ENCODE measurements around the gene ENO1. TPM values are rescaled to one million over a fixed set of nuclear protein-coding genes. Genes with fewer than 3 reads are reported as not detected.

Gene ENO1
- total and polyA plus RNA-seq, 2 of the 8 experiments (the other 6 are each of a cell fraction or from before 2014, with no cell fraction given): 1,763 to 2,117 TPM

- no peak overlapping the region for H3K18ac ChIP-seq (ENCODE audit: extremely low read depth, low read length)
- H3K27ac ChIP-seq (ENCODE audit: low read depth, low read length): no peak overlapping the region
- no peak overlapping the region for H3K4me2 ChIP-seq (ENCODE audit: insufficient read depth in 1 of 2, low read depth in 2 of 2, low read length in 2 of 2)
- no peak overlapping the region for H4K5ac ChIP-seq (ENCODE audit: insufficient read length, low read depth, low read length)
- no peaks in the 10 kb centered on the region for H3K27me3 ChIP-seq (replicated peaks in 1 of 4; ENCODE audit: control insufficient read depth in 3 of 4, extremely low read depth in 1 of 4, insufficient read depth in 3 of 4, low read length in 3 of 4)
- no peak overlapping the region for H2AFZ ChIP-seq (ENCODE audit: low read length)
- no peak overlapping the region for H2AK5ac ChIP-seq (ENCODE audit: low read depth, low read length)
- H3K23me2 ChIP-seq (ENCODE audit: low read depth, low read length): no peaks in the 10 kb centered on the region
- peaks cover 46 to 70% (median 56%) of the 10 kb centered on the region in 4 experiments for H3K36me3 ChIP-seq (ENCODE audit: control insufficient read depth in 2 of 4, insufficient read depth in 4 of 4, low read length in 3 of 4)
- no peaks in the 10 kb centered on the region for H3K79me1 ChIP-seq (ENCODE audit: low read depth, low read length)
- H4K8ac ChIP-seq (ENCODE audit: extremely low read depth, insufficient read depth, low read length): no peak overlapping the region
- H2BK12ac ChIP-seq (ENCODE audit: low read depth, low read length): no peak overlapping the region
- no peak overlapping the region for H2BK20ac ChIP-seq (ENCODE audit: low read length)
- H3K79me2 ChIP-seq (ENCODE audit: control insufficient read depth in 1 of 2, insufficient read depth in 2 of 2, low read length in 2 of 2): no peaks in the 10 kb centered on the region
- H2BK120ac ChIP-seq (replicated peaks; ENCODE audit: low read depth, low read length): no peak overlapping the region
- no peak overlapping the region for H3K14ac ChIP-seq (ENCODE audit: insufficient read length)
- H4K91ac ChIP-seq (replicated peaks; ENCODE audit: insufficient read length, low read length): no peak overlapping the region
- peaks cover 24 to 28% of the 10 kb centered on the region in 2 experiments for H4K20me1 ChIP-seq (replicated peaks in 1 of 2; ENCODE audit: control insufficient read depth in 1 of 2, insufficient read depth in 2 of 2, low read length in 2 of 2)
- H3K9ac ChIP-seq (replicated peaks in 1 of 4; ENCODE audit: extremely low read depth in 1 of 4, low read depth in 3 of 4, low read length in 3 of 4): no peak overlapping the region
- H3K4ac ChIP-seq (replicated peaks; ENCODE audit: insufficient read length, low read depth, low read length): no peak overlapping the region
- H2BK5ac ChIP-seq (ENCODE audit: low read depth, low read length): no peak overlapping the region
- peaks cover 2 to 6% (median 3%) of the 10 kb centered on the region in 4 experiments; a peak in 6 of 7 replicates for H3K4me1 ChIP-seq (replicated peaks in 1 of 4; ENCODE audit: control insufficient read depth in 3 of 4, insufficient read depth in 4 of 4, low read length in 3 of 4)
- WGBS, 2 experiments (ENCODE audit: extremely low coverage in 1 of 2, insufficient coverage in 1 of 2, insufficient read length in 1 of 2, insufficient replicate concordance in 2 of 2, low coverage in 1 of 2, low lambda C conversion rate in 2 of 2, missing lambda C conversion rate in 1 of 2): 95% methylated on average over 12 of the region's 12 CpGs; no CpG with 5 or more reads in 1 of the 2 experiments
- H2BK15ac ChIP-seq (ENCODE audit: low read length): no peak overlapping the region
- H3K56ac ChIP-seq (replicated peaks; ENCODE audit: insufficient read length, low read depth, low read length): no peak overlapping the region
- H3K9me3 ChIP-seq (ENCODE audit: insufficient read depth in 2 of 2, low read depth in 1 of 2, low read length in 1 of 2): no peaks in the 10 kb centered on the region
- POLR2A ChIA-PET (ENCODE audit: partially characterized antibody): interaction anchor here (0.8 to 39.6 kb wide), 12 partner anchors 6 to 146 kb away, joined by 3 to 880 read pairs (median 4); partner anchors contain the start of gene ENO1
- CTCF ChIA-PET (ENCODE audit: partially characterized antibody): interaction anchor here (0.6 to 8.9 kb wide), 33 partner anchors 8 to 530 kb away, joined by 3 to 128 read pairs (median 3); no protein-coding TSS in a partner anchor
- no peak overlapping the region for H3K4me3 ChIP-seq (ENCODE audit: extremely low read depth in 1 of 4, insufficient read depth in 2 of 4, low read depth in 3 of 4, low read length in 4 of 4)
- no peak overlapping the region for H3K23ac ChIP-seq (ENCODE audit: insufficient read length)
- no peak for FAIRE-seq
- DNase-seq (ENCODE audit: low read depth in 1 of 2, low spot score in 2 of 2): no peak
- peak; percentile 48 to 62; a peak in 3 of 4 replicates for TF ChIP-seq RAD21 (IDR thresholded peaks at IDR 0.05 in 1 of 2, conservative IDR thresholded peaks at IDR 0.05 in 1 of 2; ENCODE audit: low read depth in 2 of 2, low read length in 2 of 2)
- TF ChIP-seq CTCF (IDR thresholded peaks at IDR 0.05; ENCODE audit: control extremely low read depth in 1 of 3, insufficient read depth in 1 of 3, low read depth in 1 of 3, low read length in 3 of 3): peak in 2 of 3 experiments; percentile 61 to 72; a peak in 3 of 4 replicates
Measured at GRCh38 chr1:8858888-8859706, 19.4 kb downstream of the ENO1 start.

All from H1 (cell line).